ENCODE measurements around the gene SSBP4. TPM values are rescaled to one million over a fixed set of nuclear protein-coding genes. Genes with fewer than 3 reads are reported as not detected.
A peak's percentile ranks its signal among the peaks of the same experiment; 100 is the strongest.

The SSBP4 gene
- total and polyA plus RNA-seq, 12 donors, result 9.1 to 160 (median 73.7) TPM

GRCh38 chr19:18430417-18431144 lies 11.4 kb downstream of the SSBP4 start:
- Histone ChIP-seq H3K27ac (no peak overlapping the region), H3K4me1 (replicated peaks in 1 of 2) (peaks cover 24 to 43% of the 10 kb centered on the region in 2 donors), H3K27me3 (no peaks in the 10 kb centered on the region), H3K36me3 (replicated peaks in 1 of 2) (no peaks in the 10 kb centered on the region), H3K9me3 (replicated peaks in 1 of 3) (no peaks in the 10 kb centered on the region), H3K4me3 (no peak overlapping the region)
- intact Hi-C loops (cut with DNase I), result no loop called here
- WGBS, 4 donors, result 83 to 97% (median 86%) methylated on average over 9 to 21 of the region's 21 CpGs
- DNase-seq, result peak in 4 of 7 donors; percentile 21 to 41 (median 34)
- no peak for TF ChIP-seq POLR2A (IDR thresholded peaks at IDR 0.05)
- no peak for TF ChIP-seq CTCF (IDR thresholded peaks at IDR 0.05)

- DNase-seq, result peak in 4 of 7 donors; percentile 2 to 53 (median 34)
- Histone ChIP-seq H3K27me3 (no peaks in the 10 kb centered on the region), H3K9me3 (replicated peaks in 1 of 3) (no peaks in the 10 kb centered on the region), H3K4me3 (no peak overlapping the region), H3K27ac (peak overlapping the region in 1 of 5 donors; percentile 17), H3K4me1 (replicated peaks in 1 of 2) (peaks cover 15 to 35% of the 10 kb centered on the region in 2 donors), H3K36me3 (replicated peaks in 1 of 2) (no peaks in the 10 kb centered on the region)
- WGBS, 4 donors, result 77 to 95% (median 83%) methylated on average over 4 to 34 of the region's 34 CpGs
- intact Hi-C loops (cut with DNase I), result no loop called here
- TF ChIP-seq POLR2A (IDR thresholded peaks at IDR 0.05), result no peak
- TF ChIP-seq CTCF (IDR thresholded peaks at IDR 0.05), result no peak
Observed at GRCh38 chr19:18431351-18432197, 12.4 kb downstream of the SSBP4 start.

- Histone ChIP-seq H3K27ac (peak overlapping the region in 3 of 5 donors; percentile 70 to 86 (median 83)), H3K4me3 (peak overlapping the region in 2 of 4 donors; percentile 50 to 77), H3K4me1 (replicated peaks in 1 of 2) (peaks cover 21 to 37% of the 10 kb centered on the region in 2 donors), H3K27me3 (no peaks in the 10 kb centered on the region), H3K9me3 (replicated peaks in 1 of 3) (no peaks in the 10 kb centered on the region), H3K36me3 (replicated peaks in 1 of 2) (no peaks in the 10 kb centered on the region)
- intact Hi-C loops (cut with DNase I), result no loop called here
- TF ChIP-seq POLR2A (IDR thresholded peaks at IDR 0.05) (no peak), CTCF (IDR thresholded peaks at IDR 0.05) (no peak)
- 21 to 51% (median 45%) methylated on average over 5 to 13 of the region's 13 CpGs for WGBS, 4 donors
- DNase-seq, result peak in 2 of 7 donors; percentile 32 to 35
Observed at GRCh38 chr19:18432275-18433014, 13.2 kb downstream of the SSBP4 start.
